ENCODE data around the gene NT5C3B. TPM values are rescaled to one million over a fixed set of nuclear protein-coding genes. Genes with fewer than 3 reads are reported as not detected.
"Not testable (repeated sequence)": the region's sequence is repeated elsewhere in the genome, so short reads cannot be mapped to it uniquely, and the experiment has no call there.

The NT5C3B gene
- polyA plus RNA-seq, 12 donors, result 30.4 to 68.2 (median 44.9) TPM; not detected in 1

GRCh38 chr17:41786227-41787020, 49.6 kb downstream of the NT5C3B start, which contains the start of gene JUP:
JUP (minus strand) TSS chr17:41786711; CDS start chr17:41771854, 14,857 bp downstream.
- peak; percentile 97 for DNase-seq

GRCh38 chr17:41785859-41786226, 50.2 kb downstream of the NT5C3B start:
- no peak for DNase-seq

GRCh38 chr17:41785091-41785858, 50.8 kb downstream of the NT5C3B start:
- DNase-seq, result peak; percentile 45

- DNase-seq, result no peak
Observed at GRCh38 chr17:41784207-41784744, 51.8 kb downstream of the NT5C3B start.

- DNase-seq, result no peak
Observed at GRCh38 chr17:41782142-41782541, 53.9 kb downstream of the NT5C3B start.

- no peak for DNase-seq
Observed at GRCh38 chr17:41781404-41782110, 54.5 kb downstream of the NT5C3B start.

GRCh38 chr17:41779954-41780353, 56.1 kb downstream of the NT5C3B start:
- no peak for DNase-seq

GRCh38 chr17:41777574-41778188, 58.4 kb downstream of the NT5C3B start:
- peak; percentile 89 for DNase-seq

- DNase-seq, result no peak
Observed at GRCh38 chr17:41777157-41777573, 58.9 kb downstream of the NT5C3B start.

GRCh38 chr17:41776262-41776900, 59.7 kb downstream of the NT5C3B start:
- not testable (repeated sequence) for DNase-seq

GRCh38 chr17:41775394-41776226, 60.4 kb downstream of the NT5C3B start:
- no peak for DNase-seq

Other genes with a start within 250 kb of the NT5C3B start
- gene KRT14, start 249.3 kb downstream of the NT5C3B start, polyA plus RNA-seq (ENCODE audit: insufficient read length in 12 of 12), result 100 to 1,000 TPM in 1 of 12 donors, 10 to 100 TPM in 2, 1 to 10 TPM in 2, under 1 TPM in 3, not detected in 4; 0.18 to 229 (median 2.1) TPM
- gene KRT16, start 223.5 kb downstream of the NT5C3B start, polyA plus RNA-seq (ENCODE audit: insufficient read length in 12 of 12), result 1 to 10 TPM in 2 of 12 donors, under 1 TPM in 1, not detected in 9; 0.90 to 3.9 (median 1.5) TPM
- gene KRT17, start 211.7 kb downstream of the NT5C3B start, polyA plus RNA-seq (ENCODE audit: insufficient read length in 12 of 12), result 1,000 to 10,000 TPM in 1 of 12 donors, 100 to 1,000 TPM in 2, 1 to 10 TPM in 2, under 1 TPM in 5, not detected in 2; 0.33 to 1,262 (median 2.2) TPM
- 100 to 1,000 TPM in 11 of 12 donors, not detected in 1; 538 to 938 (median 792) TPM for gene EIF1, start 147.3 kb downstream of the NT5C3B start, polyA plus RNA-seq (ENCODE audit: insufficient read length in 12 of 12)
- not detected for gene GAST, start 123.9 kb downstream of the NT5C3B start, polyA plus RNA-seq (ENCODE audit: insufficient read length in 12 of 12)
- gene HAP1, start 101.6 kb downstream of the NT5C3B start, polyA plus RNA-seq (ENCODE audit: insufficient read length in 12 of 12), result under 1 TPM in 9 of 12 donors, not detected in 3; 0.03 to 0.23 (median 0.07) TPM
- 100 to 1,000 TPM in 1 of 12 donors, 10 to 100 TPM in 10, not detected in 1; 22.8 to 204 (median 36.5) TPM for gene JUP, start 49.5 kb downstream of the NT5C3B start, polyA plus RNA-seq (ENCODE audit: insufficient read length in 12 of 12)
- gene P3H4, start 24.3 kb downstream of the NT5C3B start, polyA plus RNA-seq (ENCODE audit: insufficient read length in 12 of 12), result 10 to 100 TPM in 11 of 12 donors, not detected in 1; 31.4 to 49.8 (median 35.8) TPM
- gene FKBP10, start 23.2 kb downstream of the NT5C3B start, polyA plus RNA-seq (ENCODE audit: insufficient read length in 12 of 12), result 100 to 1,000 TPM in 9 of 12 donors, 10 to 100 TPM in 2, not detected in 1; 88.2 to 164 (median 124) TPM
- under 1 TPM in 7 of 12 donors, not detected in 5; 0.12 to 0.48 (median 0.28) TPM for gene KLHL10, start 1.6 kb upstream of the NT5C3B start, polyA plus RNA-seq (ENCODE audit: insufficient read length in 12 of 12)
- 1 to 10 TPM in 11 of 12 donors, not detected in 1; 4.7 to 8.1 (median 6.3) TPM for gene KLHL11, start 29.2 kb upstream of the NT5C3B start, polyA plus RNA-seq (ENCODE audit: insufficient read length in 12 of 12)
- 10 to 100 TPM in 11 of 12 donors, not detected in 1; 43.2 to 72.6 (median 52.8) TPM for gene ACLY, start 82.7 kb upstream of the NT5C3B start, polyA plus RNA-seq (ENCODE audit: insufficient read length in 12 of 12)
- gene ODAD4, start 94.4 kb upstream of the NT5C3B start, polyA plus RNA-seq (ENCODE audit: insufficient read length in 12 of 12), result 1 to 10 TPM in 4 of 12 donors, under 1 TPM in 6, not detected in 2; 0.49 to 1.5 (median 0.82) TPM
- gene CNP, start 130.6 kb upstream of the NT5C3B start, polyA plus RNA-seq (ENCODE audit: insufficient read length in 12 of 12), result 10 to 100 TPM in 11 of 12 donors, not detected in 1; 30.9 to 69.5 (median 42.6) TPM
- 100 to 1,000 TPM in 3 of 12 donors, 10 to 100 TPM in 8, not detected in 1; 57.5 to 126 (median 94.3) TPM for gene DNAJC7, start 181.2 kb upstream of the NT5C3B start, polyA plus RNA-seq (ENCODE audit: insufficient read length in 12 of 12)
- gene NKIRAS2, start 183.9 kb upstream of the NT5C3B start, polyA plus RNA-seq (ENCODE audit: insufficient read length in 12 of 12), result 10 to 100 TPM in 11 of 12 donors, not detected in 1; 31.0 to 65.9 (median 39.6) TPM
- 1 to 10 TPM in 6 of 12 donors, under 1 TPM in 4, not detected in 2; 0.72 to 1.8 (median 1.2) TPM for gene C17orf113, start 214.4 kb upstream of the NT5C3B start, polyA plus RNA-seq (ENCODE audit: insufficient read length in 12 of 12)